Psoas muscle (tissue), 8 donors: Measurements from ENCODE around the gene HIGD1B. TPM values are rescaled to one million over a fixed set of nuclear protein-coding genes. Genes with fewer than 3 reads are reported as not detected.

ENCODE experiments used
- ATAC-seq, 4 donors: fragments of 200-7000 bp; cut with Tn5 transposase; one replicate each; pipeline ENCODE4 v1.9.1; 2020; ENCODE audit warnings: moderate library complexity in 3 of 4, mild to moderate bottlenecking in 2 of 4
- DNase-seq, 2 donors: peaks; one replicate each; pipeline ENCODE4 v3.0.0-alpha.2; 2020
- H3K27ac ChIP-seq: fragments of 200-600 bp; one replicate; pipeline ENCODE4 v1.8.0; 2022
- H3K27me3 ChIP-seq, 3 donors: fragments of 200-600 bp in 1 of 3; one replicate each; pipeline versions ENCODE4 v1.6.1 to v1.8.0; 2013 to 2022; ENCODE audit warnings: low read length in 2 of 3, mild to moderate bottlenecking in 2 of 3, moderate library complexity in 1 of 3; ENCODE audit not compliant: insufficient read depth in 3 of 3
- H3K36me3 ChIP-seq, 2 donors: fragments of 200-600 bp in 1 of 2; one replicate each; pipeline versions ENCODE4 v1.6.1 to v1.8.0; 2013 to 2022; ENCODE audit warnings: low read depth in 1 of 2, mild to moderate bottlenecking in 1 of 2, moderate library complexity in 1 of 2; ENCODE audit not compliant: insufficient read depth in 1 of 2
- H3K4me1 ChIP-seq: fragments of 200-600 bp; one replicate; pipeline ENCODE4 v1.8.0; 2022
- H3K4me3 ChIP-seq: fragments of 200-600 bp; one replicate; pipeline ENCODE4 v1.8.0; 2022; ENCODE audit warnings: mild to moderate bottlenecking
- H3K9me3 ChIP-seq: fragments of 200-600 bp; one replicate; pipeline ENCODE4 v1.8.0; 2022
- WGBS, 3 donors: extraction: QIAGEN DNeasy Blood & Tissue Kit; methylation state at CpG; one replicate each; pipeline versions ENCODE4 v1.1.6 to v1.1.7; 2013; 5-methylcytosine and 5-hydroxymethylcytosine counted together
- intact Hi-C, 2 donors: fragments of 100-400 bp; cut with DNase I; formaldehyde crosslinking; loops; one replicate each; pipeline versions ENCODE4 v1.11.0 to v1.14.2; 2022
- polyA plus RNA-seq, 3 donors: library from polyadenylated mRNA; stranded (reverse); fragments of 200-250 nt; gene quantifications; one replicate each; pipeline ENCODE4 v1.2.3, GENCODE V29; 2013
- total RNA-seq, 4 donors: library from RNA; stranded (reverse); fragmentation: NEBNext Ultra II Directional in 2 of 4; extraction: Animal tissue kit (Norgen Biotek cat#: 25700) in 2 of 4; gene quantifications; one replicate each; pipeline versions ENCODE4 v1.2.1 to v1.2.4, GENCODE V29; 2021 to 2023
- TF ChIP-seq, protein P1 (sequence below): fragments of 200-600 bp; IDR thresholded peaks from one replicate; pipeline ENCODE4 v1.8.0; 2022; ENCODE audit warnings: antibody characterized with exemption
- donor health status: healthy with polysubstance abuse.
- donor health status: DM: no; HTN: no; CAD: no; lungs with moderate emphysema.
- donor health status: Bipolar disorder and iron deficiency.
- donor health status: healthy.
- donor health status: DM: yes; HTN: yes; CAD: no.
- donor health status: DM: no; HTN: no; CAD: no.
- donor health status: DM: no; HTN: no; CAD: no.
- donor health status: DM: yes; HTN: yes; CAD: no.

HIGD1B gene
- total and polyA plus RNA-seq, 7 donors, result 4.6 to 17.9 (median 10.0) TPM

DNA sequence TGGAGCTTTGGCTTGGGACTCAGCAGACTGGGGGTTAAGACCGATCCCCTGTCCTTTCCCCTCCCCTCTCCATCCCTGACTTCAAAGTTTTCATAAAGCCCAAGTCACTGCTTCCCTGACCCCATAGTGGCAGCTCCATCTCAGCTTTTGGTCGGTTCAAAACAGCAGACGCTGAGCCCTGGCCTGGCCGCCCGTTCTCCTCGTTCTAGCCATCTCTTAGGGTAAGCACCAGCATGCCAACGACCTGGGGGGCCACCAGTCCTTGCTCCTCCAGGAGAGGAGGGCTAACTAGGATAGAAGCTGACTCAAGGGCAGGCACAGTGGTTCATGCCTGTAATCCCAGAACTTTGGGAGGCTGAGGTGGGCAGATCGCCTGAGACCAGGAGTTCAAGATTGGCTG is 1.5 kb upstream of the HIGD1B start:
- ATAC-seq, result no peak
- H3K4me1 ChIP-seq, result no peaks in the 10 kb centered on the region
- H3K27me3 ChIP-seq, result no peaks in the 10 kb centered on the region
- WGBS, 3 donors, result 63 to 70% (median 66%) methylated on average over 8 of the region's 8 CpGs
- intact Hi-C loops, result no loop called here
- no peak for DNase-seq
- no peak overlapping the region for H3K27ac ChIP-seq
- TF ChIP-seq, protein P1, sequence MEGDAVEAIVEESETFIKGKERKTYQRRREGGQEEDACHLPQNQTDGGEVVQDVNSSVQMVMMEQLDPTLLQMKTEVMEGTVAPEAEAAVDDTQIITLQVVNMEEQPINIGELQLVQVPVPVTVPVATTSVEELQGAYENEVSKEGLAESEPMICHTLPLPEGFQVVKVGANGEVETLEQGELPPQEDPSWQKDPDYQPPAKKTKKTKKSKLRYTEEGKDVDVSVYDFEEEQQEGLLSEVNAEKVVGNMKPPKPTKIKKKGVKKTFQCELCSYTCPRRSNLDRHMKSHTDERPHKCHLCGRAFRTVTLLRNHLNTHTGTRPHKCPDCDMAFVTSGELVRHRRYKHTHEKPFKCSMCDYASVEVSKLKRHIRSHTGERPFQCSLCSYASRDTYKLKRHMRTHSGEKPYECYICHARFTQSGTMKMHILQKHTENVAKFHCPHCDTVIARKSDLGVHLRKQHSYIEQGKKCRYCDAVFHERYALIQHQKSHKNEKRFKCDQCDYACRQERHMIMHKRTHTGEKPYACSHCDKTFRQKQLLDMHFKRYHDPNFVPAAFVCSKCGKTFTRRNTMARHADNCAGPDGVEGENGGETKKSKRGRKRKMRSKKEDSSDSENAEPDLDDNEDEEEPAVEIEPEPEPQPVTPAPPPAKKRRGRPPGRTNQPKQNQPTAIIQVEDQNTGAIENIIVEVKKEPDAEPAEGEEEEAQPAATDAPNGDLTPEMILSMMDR, result no peak
- no peak overlapping the region for H3K4me3 ChIP-seq
- peaks cover 0 to 16% of the 10 kb centered on the region in 2 donors for H3K36me3 ChIP-seq
- H3K9me3 ChIP-seq, result no peaks in the 10 kb centered on the region

DNA sequence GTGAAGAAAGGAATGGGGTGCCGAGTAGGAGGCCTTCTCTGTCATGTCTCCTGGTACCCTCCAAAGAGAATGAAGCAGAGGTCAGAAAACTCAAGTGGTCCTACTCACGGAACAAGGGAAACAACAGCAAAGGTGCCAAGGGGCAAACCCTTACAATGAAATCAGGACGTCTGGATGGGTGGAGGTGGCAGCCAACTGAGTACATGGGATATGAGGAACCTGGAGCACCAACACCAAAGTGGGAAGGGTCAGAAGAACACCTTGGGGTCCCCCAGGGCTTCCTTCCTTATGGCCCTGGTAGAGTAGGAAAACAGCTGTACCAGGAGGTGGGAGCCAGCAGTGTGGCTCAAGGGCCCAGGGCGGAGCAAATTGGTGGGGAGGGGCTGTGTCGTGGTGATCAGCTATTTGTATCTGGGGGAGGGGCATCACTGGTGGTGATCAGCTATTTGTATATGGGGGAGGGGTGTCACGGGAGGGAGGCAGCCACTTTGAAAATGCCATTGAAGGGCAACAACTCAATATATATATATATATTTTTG is 643 bp downstream of the HIGD1B start:
- Histone ChIP-seq H3K27me3 (no peaks in the 10 kb centered on the region), H3K4me1 (no peaks in the 10 kb centered on the region), H3K9me3 (no peaks in the 10 kb centered on the region), H3K36me3 (peaks cover 0 to 38% of the 10 kb centered on the region in 2 donors), H3K4me3 (peak overlapping the region; percentile 22), H3K27ac (no peak overlapping the region)
- no peak for DNase-seq
- intact Hi-C loops, result no loop called here
- 44 to 52% (median 51%) methylated on average over 6 of the region's 6 CpGs for WGBS, 3 donors
- ATAC-seq, result peak in 1 of 4 donors; percentile 28
- TF ChIP-seq, protein P1, result no peak

DNA sequence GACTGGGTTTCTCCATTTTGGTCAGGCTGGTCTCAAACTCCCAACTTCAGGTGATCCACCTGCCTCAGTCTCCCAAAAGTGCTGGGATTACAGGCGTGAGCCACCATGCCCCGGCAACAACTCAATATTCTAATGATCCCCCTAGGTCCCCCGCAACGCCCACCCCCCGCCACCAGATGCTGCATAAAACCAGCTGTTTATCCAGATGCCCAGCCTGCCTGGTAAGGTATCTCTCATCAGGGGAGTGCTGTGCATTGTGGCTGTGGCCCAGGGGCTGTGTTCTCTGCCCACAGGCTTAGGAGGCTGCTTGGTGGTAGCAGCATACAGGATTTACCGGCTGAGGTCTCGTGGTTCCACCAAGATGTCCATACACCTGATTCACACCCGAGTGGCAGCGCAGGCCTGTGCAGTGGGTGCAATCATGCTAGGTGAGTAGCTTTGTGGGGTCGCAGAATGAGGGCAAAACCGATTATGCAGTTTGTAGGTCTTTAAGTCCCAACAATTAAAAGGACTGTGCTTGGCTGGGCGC is 1.3 kb downstream of the HIGD1B start:
- no peaks in the 10 kb centered on the region for H3K4me1 ChIP-seq
- intact Hi-C loops, result no loop called here
- H3K27ac ChIP-seq, result no peak overlapping the region
- ATAC-seq, result peak in 1 of 4 donors; percentile 19
- H3K27me3 ChIP-seq, result no peaks in the 10 kb centered on the region
- peak overlapping the region; percentile 22 for H3K4me3 ChIP-seq
- DNase-seq, result no peak
- peaks cover 6 to 45% of the 10 kb centered on the region in 2 donors for H3K36me3 ChIP-seq
- WGBS, 3 donors, result 73 to 86% (median 74%) methylated on average over 12 of the region's 12 CpGs
- TF ChIP-seq, protein P1, result no peak
- no peaks in the 10 kb centered on the region for H3K9me3 ChIP-seq

DNA sequence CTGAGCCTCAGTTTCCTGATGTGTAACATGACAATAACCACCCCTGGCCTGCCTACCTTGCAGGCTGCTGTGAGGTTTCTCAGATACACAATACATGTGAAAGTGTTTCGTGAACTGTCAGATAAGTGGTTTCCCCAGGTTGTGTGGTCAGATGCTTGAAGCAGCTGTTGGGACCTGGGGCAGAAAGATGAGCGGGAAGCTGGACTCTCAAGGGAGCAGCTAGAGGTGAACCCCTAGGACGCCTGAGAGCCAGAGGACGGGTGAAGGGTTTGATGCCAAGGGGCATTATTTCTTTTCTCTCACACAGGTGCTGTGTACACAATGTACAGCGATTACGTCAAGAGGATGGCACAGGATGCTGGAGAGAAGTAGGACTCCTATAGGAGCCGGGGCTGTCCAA is 2.3 kb downstream of the HIGD1B start:
- 73 to 89% (median 85%) methylated on average over 7 of the region's 7 CpGs for WGBS, 3 donors
- H3K4me1 ChIP-seq, result no peaks in the 10 kb centered on the region
- TF ChIP-seq, protein P1, result no peak
- H3K27ac ChIP-seq, result peak overlapping the region; percentile 24
- DNase-seq (no peak), ATAC-seq (no peak)
- intact Hi-C loops, result loop anchor here in 1 of 2 donors (10.0 kb wide), 1 partner anchor 305 kb away; no protein-coding TSS in a partner anchor
- no peaks in the 10 kb centered on the region for H3K9me3 ChIP-seq
- peaks cover 6 to 55% of the 10 kb centered on the region in 2 donors for H3K36me3 ChIP-seq
- H3K27me3 ChIP-seq, result no peaks in the 10 kb centered on the region
- no peak overlapping the region for H3K4me3 ChIP-seq
